ENCODE data around the gene KLHL14.

Gene KLHL14

DNA sequence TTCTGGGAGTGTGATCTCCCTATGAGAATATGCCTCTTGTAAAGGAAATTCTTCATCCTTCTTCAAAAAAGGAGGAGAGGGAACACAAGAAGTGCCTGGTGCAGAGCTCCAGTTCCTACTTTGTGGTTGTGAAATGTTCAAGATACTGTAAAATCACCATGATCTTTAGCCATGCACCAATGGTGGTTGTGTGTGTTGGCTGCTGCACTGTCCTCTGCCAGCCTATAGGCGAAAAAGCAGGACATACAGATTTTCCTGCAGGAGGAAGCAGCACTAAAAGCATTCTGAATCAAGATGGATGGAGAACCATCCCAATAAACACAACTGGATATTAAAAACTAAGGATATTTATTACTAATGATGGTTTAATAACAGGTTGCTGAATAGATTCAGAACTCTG, 6.2 kb upstream of the KLHL14 start:
- no peak for DNase-seq (ENCODE audit: low read depth in 1 of 2, low spot score in 1 of 2)
- in situ Hi-C loops (cut with HindIII; ENCODE audit: low pct_unique_long_range_greater_than_20kb, low sequenced_read_pairs), result no loop called here
- no peak for TF ChIP-seq JUND (IDR thresholded peaks at IDR 0.05; ENCODE audit: low read depth)

DNA sequence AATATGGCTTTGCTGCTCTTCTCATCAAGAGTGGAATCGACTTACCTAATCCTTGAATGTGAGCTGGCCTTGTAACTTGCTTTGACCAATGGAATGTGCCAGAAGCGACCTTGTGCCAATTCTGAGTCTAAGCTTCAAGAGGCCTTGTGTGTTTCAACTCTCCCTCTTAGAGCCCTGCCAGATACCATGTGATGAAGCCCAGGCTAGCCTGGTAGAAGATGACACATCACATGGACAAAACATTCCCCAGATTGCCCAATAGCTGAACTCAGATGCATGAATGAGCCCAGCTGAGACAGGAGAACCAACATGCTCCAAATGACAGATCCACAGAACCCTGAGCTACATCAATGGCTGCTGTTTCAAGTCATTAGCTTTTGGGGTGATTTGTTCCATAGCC, 4.2 kb upstream of the KLHL14 start:
- in situ Hi-C loops (cut with HindIII; ENCODE audit: low pct_unique_long_range_greater_than_20kb, low sequenced_read_pairs), result no loop called here
- no peak for TF ChIP-seq JUND (IDR thresholded peaks at IDR 0.05; ENCODE audit: low read depth)
- no peak for DNase-seq (ENCODE audit: low read depth in 1 of 2, low spot score in 1 of 2)

DNA sequence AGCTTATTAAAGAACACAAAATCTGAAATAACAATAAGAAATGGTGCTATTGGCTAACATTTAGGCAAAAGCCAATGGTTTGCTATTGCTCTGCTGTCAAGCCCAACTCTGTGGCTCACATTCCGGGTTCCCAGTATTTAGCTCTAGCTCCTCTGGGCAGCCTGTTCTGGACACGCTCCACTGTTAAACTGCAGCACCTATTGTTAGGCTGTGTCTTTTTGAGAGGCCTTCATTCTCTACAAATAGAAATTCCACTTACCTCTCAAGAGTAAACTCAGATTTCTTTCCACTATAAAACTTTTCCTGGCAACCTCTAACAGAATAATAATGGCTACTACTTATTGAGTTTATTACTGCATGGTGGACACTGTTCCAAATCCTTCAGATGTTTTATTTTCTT, 3.7 kb upstream of the KLHL14 start:
- no peak for DNase-seq (ENCODE audit: low read depth in 1 of 2, low spot score in 1 of 2)
- no peak for TF ChIP-seq JUND (IDR thresholded peaks at IDR 0.05; ENCODE audit: low read depth)
- in situ Hi-C loops (cut with HindIII; ENCODE audit: low pct_unique_long_range_greater_than_20kb, low sequenced_read_pairs), result no loop called here

DNA sequence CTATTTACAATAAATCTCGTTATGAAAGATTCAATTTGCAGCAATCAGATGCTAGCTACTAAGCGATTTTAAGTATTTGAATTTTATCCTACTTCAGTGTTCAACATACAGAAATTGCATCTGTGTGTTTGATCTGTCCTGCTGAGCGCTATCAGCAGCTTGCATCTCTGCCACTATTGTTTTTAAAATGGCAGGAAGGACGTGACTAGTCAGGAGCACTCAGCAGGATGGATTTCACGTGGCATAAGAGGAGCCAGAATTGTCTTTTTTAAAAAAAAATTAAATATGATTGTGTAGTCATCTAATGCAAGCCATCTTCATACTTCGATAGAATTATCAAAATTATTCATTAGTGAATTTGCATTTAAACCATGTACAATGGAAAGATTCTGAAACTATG, 2.8 kb upstream of the KLHL14 start:
- in situ Hi-C loops (cut with HindIII; ENCODE audit: low pct_unique_long_range_greater_than_20kb, low sequenced_read_pairs), result no loop called here
- TF ChIP-seq JUND (IDR thresholded peaks at IDR 0.05; ENCODE audit: low read depth), result no peak
- DNase-seq (ENCODE audit: low read depth in 1 of 2, low spot score in 1 of 2), result no peak

DNA sequence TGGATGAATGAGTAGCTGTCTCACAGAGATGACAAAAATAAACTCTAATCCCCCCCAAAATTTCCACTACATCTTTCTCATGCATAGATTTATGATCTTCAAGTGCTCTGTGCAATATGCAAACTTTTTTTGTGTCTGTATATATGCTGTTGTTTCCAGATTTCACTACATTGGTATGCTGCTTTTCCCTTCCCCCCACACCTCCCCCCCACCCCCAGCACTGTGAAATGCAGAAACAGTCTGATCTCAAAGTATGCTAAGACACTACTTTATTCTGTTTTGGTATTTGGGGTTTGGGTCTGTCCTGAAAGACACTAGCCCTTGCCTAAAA, 524 bp upstream of the KLHL14 start:
- in situ Hi-C loops (cut with HindIII; ENCODE audit: low pct_unique_long_range_greater_than_20kb, low sequenced_read_pairs), result no loop called here
- no peak for DNase-seq (ENCODE audit: low read depth in 1 of 2, low spot score in 1 of 2)
- TF ChIP-seq JUND (IDR thresholded peaks at IDR 0.05; ENCODE audit: low read depth), result no peak

DNA sequence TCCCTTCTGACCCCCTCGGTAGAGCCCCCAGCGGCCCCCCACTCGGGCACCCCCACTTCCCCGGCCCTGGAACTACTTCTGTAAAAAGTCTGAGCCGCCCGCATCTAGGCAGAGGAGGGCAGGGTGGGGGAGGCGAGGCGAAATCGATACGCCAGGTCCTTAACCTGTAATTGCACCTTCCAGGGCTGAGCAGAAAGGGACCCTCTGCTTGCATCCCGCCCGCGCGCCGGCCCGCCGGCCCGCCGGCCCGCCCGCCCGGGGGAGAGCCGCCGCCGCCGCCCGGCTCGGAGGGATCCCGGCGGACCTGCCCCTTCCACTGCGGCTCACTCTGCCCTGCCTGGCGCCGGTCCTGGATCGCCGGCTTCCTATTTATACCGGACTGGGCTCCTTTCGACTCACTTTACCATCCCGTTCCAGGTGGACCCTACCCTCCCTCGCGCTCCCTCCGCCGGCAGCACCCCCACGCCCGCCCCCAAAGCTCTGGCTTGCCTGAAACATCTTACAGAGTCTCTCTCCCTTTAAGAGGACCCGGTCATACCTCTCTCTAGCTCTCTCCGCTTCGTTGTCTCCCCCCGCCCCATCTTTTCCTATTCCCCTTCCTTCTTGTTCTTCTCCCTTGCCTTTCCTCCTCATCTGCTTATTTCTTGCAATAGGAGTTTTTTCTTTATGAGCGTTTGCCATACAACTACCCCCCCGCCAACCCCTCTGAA, 797 bp downstream of the KLHL14 start:
- in situ Hi-C loops (cut with HindIII; ENCODE audit: low pct_unique_long_range_greater_than_20kb, low sequenced_read_pairs), result no loop called here
- no peak for TF ChIP-seq JUND (IDR thresholded peaks at IDR 0.05; ENCODE audit: low read depth)
- DNase-seq (ENCODE audit: low read depth in 1 of 2, low spot score in 1 of 2), result no peak

DNA sequence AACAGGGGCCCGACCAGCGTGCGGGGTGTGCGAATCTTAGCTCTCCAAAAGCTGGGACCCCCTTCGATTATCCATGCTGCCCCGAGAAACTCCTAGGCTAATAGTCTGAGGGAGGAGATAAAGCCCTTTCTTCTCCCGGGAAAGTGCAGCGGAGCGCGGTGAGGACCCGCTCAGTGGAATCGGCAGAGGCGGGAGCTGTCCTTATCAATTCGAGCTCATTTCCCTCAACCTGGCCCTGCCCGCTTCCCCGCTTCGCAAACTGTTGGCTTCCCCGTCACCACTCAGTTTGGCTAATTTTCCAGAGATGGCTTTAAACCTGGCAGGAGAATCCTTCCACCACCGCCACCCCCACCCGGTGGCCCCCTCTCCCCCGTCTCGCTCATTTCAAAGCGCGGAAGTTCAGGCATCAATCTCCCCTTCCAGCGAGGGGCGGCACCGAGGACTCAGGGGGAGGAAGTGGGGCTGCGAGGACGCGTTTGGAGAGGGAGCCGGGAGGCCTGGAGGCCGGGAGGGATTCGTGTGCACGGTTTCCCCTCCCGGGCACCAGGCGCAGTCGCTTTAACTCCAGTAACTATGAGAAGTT, 1.6 kb downstream of the KLHL14 start:
- no peak for DNase-seq (ENCODE audit: low read depth in 1 of 2, low spot score in 1 of 2)
- no peak for TF ChIP-seq JUND (IDR thresholded peaks at IDR 0.05; ENCODE audit: low read depth)
- in situ Hi-C loops (cut with HindIII; ENCODE audit: low pct_unique_long_range_greater_than_20kb, low sequenced_read_pairs), result no loop called here

DNA sequence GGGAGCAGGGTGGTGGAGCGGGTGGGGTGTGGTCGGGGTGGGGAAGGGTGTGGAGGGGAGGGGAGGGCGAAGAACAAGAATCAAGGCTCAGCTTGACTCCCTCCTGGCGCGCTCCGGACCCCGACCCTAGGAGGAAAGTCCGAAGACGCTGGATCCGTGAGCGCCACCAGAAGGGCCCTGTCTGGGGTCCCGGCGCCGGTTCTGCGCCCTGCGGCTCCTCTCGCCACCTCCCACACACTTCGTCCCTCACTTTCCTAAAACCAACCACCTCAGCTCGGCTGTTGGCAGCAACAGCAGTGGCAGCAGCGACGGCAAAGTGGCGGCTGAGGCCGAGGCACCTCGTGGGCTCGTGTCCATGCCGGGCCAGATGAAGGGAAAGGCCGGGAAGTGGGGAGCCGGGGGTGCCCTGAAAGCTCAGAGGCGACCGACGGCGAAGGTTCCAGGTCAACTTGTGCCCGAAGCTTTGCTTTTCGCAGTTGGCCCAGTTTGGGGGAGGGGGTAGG, 2.1 kb downstream of the KLHL14 start:
- TF ChIP-seq JUND (IDR thresholded peaks at IDR 0.05; ENCODE audit: low read depth), result no peak
- in situ Hi-C loops (cut with HindIII; ENCODE audit: low pct_unique_long_range_greater_than_20kb, low sequenced_read_pairs), result no loop called here
- DNase-seq (ENCODE audit: low read depth in 1 of 2, low spot score in 1 of 2), result no peak

DNA sequence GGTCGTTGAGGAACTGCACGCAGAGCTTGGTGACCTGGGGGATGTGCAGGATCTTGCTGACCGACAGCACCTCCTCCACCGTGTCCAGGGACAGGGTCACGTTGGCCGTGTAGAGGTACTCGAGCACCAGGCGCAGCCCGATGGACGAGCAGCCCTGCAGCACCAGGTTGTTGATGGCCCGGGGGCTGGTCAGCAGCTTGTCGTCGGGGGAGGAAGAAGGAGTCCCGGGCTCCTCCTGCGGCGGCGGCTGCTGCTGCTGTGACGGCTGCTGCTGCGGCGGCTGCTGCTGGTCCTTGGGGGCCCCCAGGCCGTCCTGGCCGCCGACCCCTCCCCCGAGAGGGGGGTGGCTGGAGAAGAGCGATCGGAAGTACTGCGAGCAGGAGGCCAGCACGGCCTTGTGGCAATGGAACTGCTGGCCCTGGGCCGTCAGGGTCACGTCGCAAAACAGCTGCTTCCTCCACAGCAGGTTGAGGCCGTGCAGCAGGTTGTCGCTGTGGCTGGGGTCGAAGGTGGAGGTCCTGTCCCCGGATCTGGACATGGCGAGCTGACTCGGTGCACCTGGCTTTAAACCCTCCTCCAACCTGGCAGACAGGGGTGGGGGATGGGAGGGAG, 2.7 kb downstream of the KLHL14 start:
- DNase-seq (ENCODE audit: low read depth in 1 of 2, low spot score in 1 of 2), result no peak
- TF ChIP-seq JUND (IDR thresholded peaks at IDR 0.05; ENCODE audit: low read depth), result no peak
- in situ Hi-C loops (cut with HindIII; ENCODE audit: low pct_unique_long_range_greater_than_20kb, low sequenced_read_pairs), result no loop called here

DNA sequence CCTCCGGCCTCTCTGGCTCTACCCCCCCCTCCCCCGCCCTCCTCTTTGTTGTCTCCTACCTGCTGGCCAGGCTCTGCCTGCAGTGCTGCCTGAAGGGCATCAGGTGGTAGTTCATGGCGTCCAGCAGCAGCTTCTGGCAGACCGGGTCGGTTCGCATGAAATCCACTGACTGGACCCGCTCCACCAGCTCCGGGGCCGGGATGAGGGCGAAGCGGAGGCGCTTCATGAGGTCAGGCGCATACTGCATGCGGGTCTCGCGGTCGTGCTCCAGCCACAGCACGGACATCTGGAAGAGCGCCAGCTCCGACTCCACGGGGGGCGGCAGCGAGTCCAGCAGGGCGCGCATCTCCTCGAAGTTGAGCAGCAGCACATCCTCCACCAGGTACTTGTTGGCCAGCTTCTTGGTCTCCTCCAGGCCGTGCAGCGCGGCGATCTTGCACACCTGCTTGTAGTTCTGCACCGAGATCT, 3.2 kb downstream of the KLHL14 start:
- DNase-seq (ENCODE audit: low read depth in 1 of 2, low spot score in 1 of 2), result peak in 1 of 2 experiments; percentile 13
- in situ Hi-C loops (cut with HindIII; ENCODE audit: low pct_unique_long_range_greater_than_20kb, low sequenced_read_pairs), result no loop called here
- no peak for TF ChIP-seq JUND (IDR thresholded peaks at IDR 0.05; ENCODE audit: low read depth)

DNA sequence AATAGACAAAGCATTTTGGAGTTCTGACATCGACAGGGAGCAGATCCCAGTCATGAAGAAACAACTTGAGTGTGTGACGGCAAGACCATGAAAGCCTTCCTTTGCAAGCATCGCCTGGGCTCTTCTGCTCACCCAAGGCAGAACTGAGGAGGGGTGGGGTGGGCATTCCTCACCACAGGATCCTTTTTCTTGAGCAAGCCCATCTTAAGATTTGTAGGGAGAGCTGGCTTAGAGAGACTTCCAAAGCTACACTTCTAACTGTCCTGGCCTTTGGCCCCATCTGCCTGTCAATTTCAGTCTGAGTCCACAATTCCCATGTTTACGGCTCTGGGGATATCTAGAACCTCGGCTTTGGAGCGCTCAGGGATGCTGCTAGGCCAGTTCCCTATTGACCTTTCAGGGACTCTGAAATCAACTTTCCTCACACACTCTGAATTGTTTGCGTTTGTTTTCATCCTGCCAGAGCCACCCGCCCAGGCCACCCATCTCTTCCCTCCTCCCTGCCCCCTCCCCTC, 3.7 kb downstream of the KLHL14 start:
- in situ Hi-C loops (cut with HindIII; ENCODE audit: low pct_unique_long_range_greater_than_20kb, low sequenced_read_pairs), result no loop called here
- DNase-seq (ENCODE audit: low read depth in 1 of 2, low spot score in 1 of 2), result no peak
- TF ChIP-seq JUND (IDR thresholded peaks at IDR 0.05; ENCODE audit: low read depth), result no peak

DNA sequence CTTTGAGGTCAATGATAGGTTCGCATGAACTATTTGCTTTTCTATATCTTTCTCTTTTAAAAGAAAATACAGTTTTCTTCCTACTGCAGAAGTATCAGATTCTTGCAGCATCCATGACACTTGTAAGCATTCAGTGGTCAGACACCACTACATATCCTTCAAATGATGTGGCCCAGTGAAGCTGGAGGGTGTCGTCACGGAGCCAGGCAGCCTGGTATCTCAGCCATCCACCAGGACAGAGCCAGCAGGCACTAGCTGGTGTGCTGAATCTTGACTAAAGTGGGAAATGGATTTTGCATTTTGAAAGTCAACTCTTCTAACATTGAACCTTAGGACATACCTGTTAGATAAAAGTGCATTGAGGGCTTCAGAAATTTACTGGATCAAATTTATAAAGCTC, 5.4 kb downstream of the KLHL14 start:
- DNase-seq (ENCODE audit: low read depth in 1 of 2, low spot score in 1 of 2), result no peak
- TF ChIP-seq JUND (IDR thresholded peaks at IDR 0.05; ENCODE audit: low read depth), result no peak
- in situ Hi-C loops (cut with HindIII; ENCODE audit: low pct_unique_long_range_greater_than_20kb, low sequenced_read_pairs), result no loop called here

DNA sequence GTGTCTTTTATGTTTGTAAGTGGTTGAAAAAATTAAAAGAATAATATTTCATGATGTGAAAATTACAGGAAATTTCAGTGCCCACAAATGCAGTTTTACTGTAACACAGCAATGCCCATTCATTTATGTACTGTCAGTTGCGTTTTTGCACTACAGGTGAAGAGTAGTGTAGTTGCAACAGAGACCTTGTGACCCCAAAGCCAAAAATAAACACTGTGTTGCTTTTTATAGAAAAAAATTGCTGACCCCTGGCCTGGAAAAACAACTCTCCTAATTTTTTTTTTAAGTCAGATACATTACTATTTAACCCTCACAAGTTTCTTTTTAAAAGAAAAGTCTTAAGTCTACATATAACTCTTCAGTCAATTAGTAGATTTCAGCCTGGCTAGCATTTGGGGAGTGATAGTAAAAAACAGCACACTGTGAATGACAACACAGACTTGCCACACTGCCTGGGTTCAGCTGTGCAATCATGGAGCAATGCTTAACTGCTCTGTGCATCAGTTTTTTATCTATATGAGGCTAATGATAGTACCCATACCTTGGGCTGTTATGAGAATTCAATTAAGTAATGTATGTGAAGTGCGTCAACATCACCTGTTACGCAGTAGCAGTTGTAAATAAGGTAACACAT, 8.1 kb downstream of the KLHL14 start:
- no peak for DNase-seq (ENCODE audit: low read depth in 1 of 2, low spot score in 1 of 2)
- no peak for TF ChIP-seq JUND (IDR thresholded peaks at IDR 0.05; ENCODE audit: low read depth)
- in situ Hi-C loops (cut with HindIII; ENCODE audit: low pct_unique_long_range_greater_than_20kb, low sequenced_read_pairs), result no loop called here
